ENCODE measurements around the gene TRMO. TPM values are rescaled to one million over a fixed set of nuclear protein-coding genes. Genes with fewer than 3 reads are reported as not detected.

The TRMO gene
- total RNA-seq, 1 donor from 2014 or later = 8.5 TPM

DNA sequence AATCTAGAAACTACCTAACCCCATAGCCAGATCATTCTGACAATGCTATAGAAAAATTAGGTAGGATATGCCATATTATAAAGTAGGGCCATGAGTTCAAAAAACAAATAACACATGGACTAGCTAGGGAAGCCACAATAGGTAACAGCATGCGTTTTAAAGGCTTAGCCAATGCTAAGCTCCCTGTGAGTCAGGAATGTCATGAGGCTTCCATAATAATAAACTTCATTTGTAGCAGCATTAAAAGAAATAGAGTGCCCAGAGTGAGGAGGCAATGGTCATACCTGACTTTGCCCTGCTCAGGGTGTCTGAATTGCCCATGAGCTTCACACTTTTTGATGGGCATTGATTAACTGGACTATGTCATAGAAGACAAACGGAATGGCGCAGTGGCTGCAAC is 53.4 kb downstream of the TRMO start:
- no peak for TF ChIP-seq EZH2 (IDR thresholded peaks at IDR 0.05; ENCODE audit: insufficient read depth, low read length)
- TF ChIP-seq, protein P1, sequence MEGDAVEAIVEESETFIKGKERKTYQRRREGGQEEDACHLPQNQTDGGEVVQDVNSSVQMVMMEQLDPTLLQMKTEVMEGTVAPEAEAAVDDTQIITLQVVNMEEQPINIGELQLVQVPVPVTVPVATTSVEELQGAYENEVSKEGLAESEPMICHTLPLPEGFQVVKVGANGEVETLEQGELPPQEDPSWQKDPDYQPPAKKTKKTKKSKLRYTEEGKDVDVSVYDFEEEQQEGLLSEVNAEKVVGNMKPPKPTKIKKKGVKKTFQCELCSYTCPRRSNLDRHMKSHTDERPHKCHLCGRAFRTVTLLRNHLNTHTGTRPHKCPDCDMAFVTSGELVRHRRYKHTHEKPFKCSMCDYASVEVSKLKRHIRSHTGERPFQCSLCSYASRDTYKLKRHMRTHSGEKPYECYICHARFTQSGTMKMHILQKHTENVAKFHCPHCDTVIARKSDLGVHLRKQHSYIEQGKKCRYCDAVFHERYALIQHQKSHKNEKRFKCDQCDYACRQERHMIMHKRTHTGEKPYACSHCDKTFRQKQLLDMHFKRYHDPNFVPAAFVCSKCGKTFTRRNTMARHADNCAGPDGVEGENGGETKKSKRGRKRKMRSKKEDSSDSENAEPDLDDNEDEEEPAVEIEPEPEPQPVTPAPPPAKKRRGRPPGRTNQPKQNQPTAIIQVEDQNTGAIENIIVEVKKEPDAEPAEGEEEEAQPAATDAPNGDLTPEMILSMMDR (IDR thresholded peaks at IDR 0.05; ENCODE audit: insufficient read depth, low read depth, low read length) = no peak
- H3K27me3 ChIP-seq (ENCODE audit: insufficient read depth, low read length) = peaks cover 2% of the 10 kb centered on the region
- Mint-ChIP-seq H3K27me3 (ENCODE audit: low read depth, unreplicated experiment) (peaks cover 4% of the 10 kb centered on the region), H3K4me3 (ENCODE audit: unreplicated experiment) (no peak overlapping the region), H3K4me1 (ENCODE audit: low read depth, unreplicated experiment) (no peaks in the 10 kb centered on the region), H3K9me3 (ENCODE audit: unreplicated experiment) (peaks cover 19% of the 10 kb centered on the region), H3K36me3 (ENCODE audit: low read depth, unreplicated experiment) (no peaks in the 10 kb centered on the region), H3K27ac (ENCODE audit: unreplicated experiment) (no peak overlapping the region)
- H3K36me3 ChIP-seq (ENCODE audit: insufficient read depth, low read length) = no peaks in the 10 kb centered on the region
- no peaks in the 10 kb centered on the region for H3K79me2 ChIP-seq (ENCODE audit: insufficient read depth, low read length)
- DNase-seq (ENCODE audit: low read depth) (no peak), FAIRE-seq (no peak)
- H3K4me1 ChIP-seq (ENCODE audit: insufficient read depth, low read length) = no peaks in the 10 kb centered on the region
- H3K4me2 ChIP-seq (ENCODE audit: low read length) = no peak overlapping the region
- peaks cover 3% of the 10 kb centered on the region for H3K9me3 ChIP-seq (ENCODE audit: insufficient read depth, low read depth, low read length)
- no peaks in the 10 kb centered on the region for H4K20me1 ChIP-seq (ENCODE audit: insufficient read depth, low read length)
- no peak overlapping the region for H3K4me3 ChIP-seq (ENCODE audit: insufficient read depth, low read depth, low read length)
- H3K27ac ChIP-seq (ENCODE audit: low read depth, low read length) = no peak overlapping the region
- H2AFZ ChIP-seq (ENCODE audit: low read depth, low read length) = no peak overlapping the region
- H3K9ac ChIP-seq (ENCODE audit: low read length) = no peak overlapping the region

DNA sequence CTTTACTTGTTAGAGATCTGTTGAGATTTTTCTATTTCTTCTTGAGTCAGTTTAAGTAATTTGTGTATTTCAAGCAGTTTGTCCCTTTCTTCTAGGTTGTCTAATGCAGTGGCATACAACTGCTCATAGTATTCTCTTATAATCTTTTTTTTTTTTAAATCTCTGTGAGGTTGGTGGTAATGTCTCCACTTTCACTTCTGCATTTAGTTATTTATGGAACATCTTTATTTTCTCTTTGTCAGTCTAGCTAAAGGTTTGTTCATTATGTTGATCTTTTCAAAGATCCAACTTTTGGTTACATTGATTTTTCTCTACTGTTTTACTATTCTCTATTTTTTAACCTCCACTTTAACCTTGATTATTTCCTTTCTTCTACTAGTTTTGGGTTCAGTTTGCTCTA is 55.5 kb downstream of the TRMO start:
- H3K9ac ChIP-seq (ENCODE audit: low read length) = no peak overlapping the region
- Mint-ChIP-seq H3K4me3 (ENCODE audit: unreplicated experiment) (peak overlapping the region; percentile 13), H3K27ac (ENCODE audit: unreplicated experiment) (no peak overlapping the region), H3K9me3 (ENCODE audit: unreplicated experiment) (peaks cover 19% of the 10 kb centered on the region), H3K36me3 (ENCODE audit: low read depth, unreplicated experiment) (no peaks in the 10 kb centered on the region), H3K4me1 (ENCODE audit: low read depth, unreplicated experiment) (peaks cover 3% of the 10 kb centered on the region), H3K27me3 (ENCODE audit: low read depth, unreplicated experiment) (peaks cover 13% of the 10 kb centered on the region)
- FAIRE-seq (no peak), DNase-seq (ENCODE audit: low read depth) (no peak)
- H3K4me2 ChIP-seq (ENCODE audit: low read length) = no peak overlapping the region
- no peaks in the 10 kb centered on the region for H3K79me2 ChIP-seq (ENCODE audit: insufficient read depth, low read length)
- H3K27me3 ChIP-seq (ENCODE audit: insufficient read depth, low read length) = peaks cover 14% of the 10 kb centered on the region
- TF ChIP-seq, protein P1 (IDR thresholded peaks at IDR 0.05; ENCODE audit: insufficient read depth, low read depth, low read length) = no peak
- TF ChIP-seq EZH2 (IDR thresholded peaks at IDR 0.05; ENCODE audit: insufficient read depth, low read length) = no peak
- no peak overlapping the region for H3K4me3 ChIP-seq (ENCODE audit: insufficient read depth, low read depth, low read length)
- no peaks in the 10 kb centered on the region for H3K36me3 ChIP-seq (ENCODE audit: insufficient read depth, low read length)
- no peaks in the 10 kb centered on the region for H3K4me1 ChIP-seq (ENCODE audit: insufficient read depth, low read length)
- no peak overlapping the region for H3K27ac ChIP-seq (ENCODE audit: low read depth, low read length)
- no peak overlapping the region for H2AFZ ChIP-seq (ENCODE audit: low read depth, low read length)
- H3K9me3 ChIP-seq (ENCODE audit: insufficient read depth, low read depth, low read length) = peaks cover 3% of the 10 kb centered on the region
- H4K20me1 ChIP-seq (ENCODE audit: insufficient read depth, low read length) = no peaks in the 10 kb centered on the region

DNA sequence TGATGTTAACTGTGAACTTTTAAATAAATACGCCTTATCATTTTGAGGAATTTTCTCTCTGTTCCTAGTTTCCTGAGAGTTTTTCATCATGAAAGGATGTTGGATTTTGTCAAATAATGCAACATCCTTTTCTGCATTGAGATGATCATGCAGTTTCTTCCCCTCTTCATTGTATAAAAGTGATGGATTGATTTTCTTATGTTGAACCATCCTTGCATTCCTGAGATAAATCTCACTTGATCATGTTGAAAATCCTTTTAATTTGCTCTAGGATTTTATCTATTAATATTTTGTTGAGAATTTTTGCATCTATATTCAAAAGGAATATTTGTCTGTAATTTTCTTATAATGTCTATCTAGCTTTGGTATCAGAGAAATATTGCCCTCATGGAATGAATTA is 56.0 kb downstream of the TRMO start:
- peaks cover 3% of the 10 kb centered on the region for H3K9me3 ChIP-seq (ENCODE audit: insufficient read depth, low read depth, low read length)
- H3K27me3 Mint-ChIP-seq (ENCODE audit: low read depth, unreplicated experiment) = peaks cover 18% of the 10 kb centered on the region

More for the DNA sequence above, 56.0 kb downstream of the TRMO start:
- Histone ChIP-seq H3K9ac (ENCODE audit: low read length) (no peak overlapping the region), H2AFZ (ENCODE audit: low read depth, low read length) (no peak overlapping the region), H3K27ac (ENCODE audit: low read depth, low read length) (no peak overlapping the region), H3K4me3 (ENCODE audit: insufficient read depth, low read depth, low read length) (no peak overlapping the region), H3K4me2 (ENCODE audit: low read length) (no peak overlapping the region), H4K20me1 (ENCODE audit: insufficient read depth, low read length) (no peaks in the 10 kb centered on the region), H3K27me3 (ENCODE audit: insufficient read depth, low read length) (peaks cover 15% of the 10 kb centered on the region), H3K4me1 (ENCODE audit: insufficient read depth, low read length) (no peaks in the 10 kb centered on the region), H3K36me3 (ENCODE audit: insufficient read depth, low read length) (no peaks in the 10 kb centered on the region), H3K79me2 (ENCODE audit: insufficient read depth, low read length) (no peaks in the 10 kb centered on the region)
- TF ChIP-seq EZH2 (IDR thresholded peaks at IDR 0.05; ENCODE audit: insufficient read depth, low read length) = no peak
- TF ChIP-seq, protein P1 (IDR thresholded peaks at IDR 0.05; ENCODE audit: insufficient read depth, low read depth, low read length) = no peak
- peaks cover 3% of the 10 kb centered on the region for H3K4me1 Mint-ChIP-seq (ENCODE audit: low read depth, unreplicated experiment)
- FAIRE-seq (no peak), DNase-seq (ENCODE audit: low read depth) (no peak)
- peaks cover 19% of the 10 kb centered on the region for H3K9me3 Mint-ChIP-seq (ENCODE audit: unreplicated experiment)
- peak overlapping the region; percentile 13 for H3K4me3 Mint-ChIP-seq (ENCODE audit: unreplicated experiment)
- H3K36me3 Mint-ChIP-seq (ENCODE audit: low read depth, unreplicated experiment) = no peaks in the 10 kb centered on the region
- no peak overlapping the region for H3K27ac Mint-ChIP-seq (ENCODE audit: unreplicated experiment)

Measured in astrocyte (in vitro differentiated cells and primary cell).